Neural cell (in vitro differentiated cells): Measurements from ENCODE around the gene SLIT3. TPM values are rescaled to one million over a fixed set of nuclear protein-coding genes. Genes with fewer than 3 reads are reported as not detected.

Source experiments
- H2AFZ ChIP-seq: fragments of 200-600, 300-800 bp; sonication (generic), shearing (Covaris generic); 2 replicates; pipeline ENCODE4 v1.6.0; 2014; ENCODE audit warnings: low read depth, mild to moderate bottlenecking, antibody characterized with exemption, low read length, moderate library complexity
- H3F3A ChIP-seq: fragments of 200-600 bp; shearing (Covaris generic); 2 replicates; pipeline ENCODE4 v1.6.1; 2016; ENCODE audit warnings: mild to moderate bottlenecking, moderate library complexity, mixed read lengths, antibody characterized with exemption, low read length; ENCODE audit not compliant: insufficient read depth, poor library complexity, severe bottlenecking
- H3K27ac ChIP-seq: fragments of 200-600, 300-800 bp; sonication (generic), shearing (Covaris generic); 2 replicates; pipeline ENCODE4 v1.5.1; 2014; ENCODE audit warnings: mild to moderate bottlenecking, low read length, moderate library complexity
- H3K27me3 ChIP-seq: fragments of 300-800, 200-600 bp; sonication (generic), shearing (Covaris generic); 2 replicates; pipeline ENCODE4 v1.6.0; 2014; ENCODE audit warnings: mild to moderate bottlenecking, low read depth, low read length, moderate library complexity; ENCODE audit not compliant: insufficient read depth
- H3K36me3 ChIP-seq: fragments of 300-800, 200-600 bp; sonication (generic), shearing (Covaris generic); 2 replicates; pipeline ENCODE4 v1.5.1; 2014; ENCODE audit warnings: mild to moderate bottlenecking, antibody characterized with exemption, low read length, moderate library complexity; ENCODE audit not compliant: insufficient read depth
- H3K4me2 ChIP-seq: fragments of 300-800, 200-600 bp; sonication (generic), shearing (Covaris generic); 2 replicates; pipeline ENCODE4 v1.6.0; 2014; ENCODE audit warnings: mild to moderate bottlenecking, low read length
- H3K4me3 ChIP-seq: fragments of 300-800, 200-600 bp; sonication (generic), shearing (Covaris generic); 2 replicates; pipeline ENCODE4 v1.5.1; 2014; ENCODE audit warnings: mild to moderate bottlenecking, low read length, moderate library complexity
- H3K79me2 ChIP-seq: fragments of 200-600 bp; shearing (Covaris generic); replicated peaks from 2 replicates; pipeline ENCODE4 v1.6.0; 2014; ENCODE audit warnings: mild to moderate bottlenecking, low read length, moderate library complexity; ENCODE audit not compliant: insufficient read depth
- H3K9ac ChIP-seq: fragments of 300-800, 200-600 bp; sonication (generic), shearing (Covaris generic); 2 replicates; pipeline ENCODE4 v1.6.1; 2016; ENCODE audit warnings: mild to moderate bottlenecking, low read length, mixed read lengths
- H3K9me2 ChIP-seq: fragments of 200-600 bp; shearing (Covaris generic); 2 replicates; pipeline ENCODE4 v1.6.1; 2016; ENCODE audit warnings: mild to moderate bottlenecking, low read length, mixed read lengths; ENCODE audit not compliant: insufficient read depth
- H3K9me3 ChIP-seq: fragments of 200-600, 300-800 bp; sonication (generic), shearing (Covaris generic); 2 replicates; pipeline ENCODE4 v1.6.1; 2016; ENCODE audit warnings: mild to moderate bottlenecking, mixed run types, low read length, moderate library complexity, mixed read lengths
- H4K20me1 ChIP-seq: fragments of 200-600 bp; shearing (Covaris generic); 2 replicates; pipeline ENCODE4 v1.6.1; 2016; ENCODE audit warnings: mild to moderate bottlenecking, mixed run types; ENCODE audit not compliant: insufficient read depth
- EP300 ChIP-seq: fragments of 450-650 bp; conservative IDR thresholded peaks from 2 replicates; pipeline ENCODE4 v1.6.1; 2014; ENCODE audit warnings: antibody characterized with exemption, mild to moderate bottlenecking, moderate library complexity; ENCODE audit not compliant: poor library complexity, severe bottlenecking
- EZH2 ChIP-seq: fragments of 200-600, 300-800 bp; shearing (Covaris generic), sonication (generic); IDR thresholded peaks from 2 replicates; pipeline ENCODE4 v1.6.1; 2014; ENCODE audit warnings: antibody characterized with exemption, low read length, borderline replicate concordance, mild to moderate bottlenecking; ENCODE audit not compliant: insufficient read depth, poor library complexity, severe bottlenecking
- MXI1 ChIP-seq: fragments of 450-650 bp; conservative IDR thresholded peaks from 2 replicates; pipeline ENCODE4 v1.6.1; 2014; ENCODE audit warnings: antibody characterized with exemption, mild to moderate bottlenecking; ENCODE audit not compliant: poor library complexity, severe bottlenecking
- POLR2AphosphoS5 ChIP-seq: IDR thresholded peaks from 2 replicates; pipeline ENCODE4 v1.6.1; 2012
- RAD21 ChIP-seq: fragments of 450-650 bp; conservative IDR thresholded peaks from 2 replicates; pipeline ENCODE4 v1.6.1; 2014; ENCODE audit warnings: antibody characterized with exemption, mild to moderate bottlenecking, moderate library complexity
- REST ChIP-seq: IDR thresholded peaks from 2 replicates; pipeline ENCODE4 v1.6.1; 2012; ENCODE audit warnings: borderline replicate concordance
- SMC3 ChIP-seq: fragments of 450-650 bp; conservative IDR thresholded peaks from 2 replicates; pipeline ENCODE4 v1.6.1; 2014; ENCODE audit warnings: antibody characterized with exemption, mild to moderate bottlenecking, moderate library complexity; ENCODE audit not compliant: poor library complexity
- TAF1 ChIP-seq: IDR thresholded peaks from 2 replicates; pipeline ENCODE4 v1.6.1; 2012; ENCODE audit warnings: low read depth
- polyA plus RNA-seq: library from polyadenylated mRNA; depleted of rRNA; stranded (reverse); fragments of >200 nt; gene quantifications from 2 replicates; pipeline ENCODE4 v1.2.3, GENCODE V29; 2014
- TF ChIP-seq, protein P1 (sequence below): fragments of 450-650 bp; IDR thresholded peaks from 2 replicates; pipeline ENCODE4 v1.5.1; 2014; ENCODE audit warnings: antibody characterized with exemption, mild to moderate bottlenecking, moderate library complexity; ENCODE audit not compliant: poor library complexity, severe bottlenecking

SLIT3 gene
- polyA plus RNA-seq, 1 donor from 2014 or later, result 1.2 TPM

GRCh38 chr5:168858994-168859393 is 441.9 kb downstream of the SLIT3 start:
- Histone ChIP-seq H3K27ac (no peak overlapping the region), H3K4me2 (no peak overlapping the region), H4K20me1 (no peaks in the 10 kb centered on the region), H3K36me3 (no peaks in the 10 kb centered on the region), H3K4me3 (no peak overlapping the region), H2AFZ (no peak overlapping the region), H3K27me3 (no peaks in the 10 kb centered on the region), H3K79me2 (no peaks in the 10 kb centered on the region), H3K9ac (no peak overlapping the region), H3K9me2 (no peaks in the 10 kb centered on the region), H3K9me3 (no peaks in the 10 kb centered on the region), H3F3A (no peaks in the 10 kb centered on the region)
- no peak for TF ChIP-seq RAD21
- no peak for TF ChIP-seq SMC3
- TF ChIP-seq EP300, result no peak
- TF ChIP-seq TAF1, result no peak
- TF ChIP-seq, protein P1, sequence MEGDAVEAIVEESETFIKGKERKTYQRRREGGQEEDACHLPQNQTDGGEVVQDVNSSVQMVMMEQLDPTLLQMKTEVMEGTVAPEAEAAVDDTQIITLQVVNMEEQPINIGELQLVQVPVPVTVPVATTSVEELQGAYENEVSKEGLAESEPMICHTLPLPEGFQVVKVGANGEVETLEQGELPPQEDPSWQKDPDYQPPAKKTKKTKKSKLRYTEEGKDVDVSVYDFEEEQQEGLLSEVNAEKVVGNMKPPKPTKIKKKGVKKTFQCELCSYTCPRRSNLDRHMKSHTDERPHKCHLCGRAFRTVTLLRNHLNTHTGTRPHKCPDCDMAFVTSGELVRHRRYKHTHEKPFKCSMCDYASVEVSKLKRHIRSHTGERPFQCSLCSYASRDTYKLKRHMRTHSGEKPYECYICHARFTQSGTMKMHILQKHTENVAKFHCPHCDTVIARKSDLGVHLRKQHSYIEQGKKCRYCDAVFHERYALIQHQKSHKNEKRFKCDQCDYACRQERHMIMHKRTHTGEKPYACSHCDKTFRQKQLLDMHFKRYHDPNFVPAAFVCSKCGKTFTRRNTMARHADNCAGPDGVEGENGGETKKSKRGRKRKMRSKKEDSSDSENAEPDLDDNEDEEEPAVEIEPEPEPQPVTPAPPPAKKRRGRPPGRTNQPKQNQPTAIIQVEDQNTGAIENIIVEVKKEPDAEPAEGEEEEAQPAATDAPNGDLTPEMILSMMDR, result no peak
- TF ChIP-seq EZH2, result no peak
- TF ChIP-seq REST, result no peak
- no peak for TF ChIP-seq POLR2AphosphoS5
- no peak for TF ChIP-seq MXI1

- Histone ChIP-seq H3F3A (no peaks in the 10 kb centered on the region), H3K79me2 (no peaks in the 10 kb centered on the region), H3K4me2 (no peak overlapping the region), H3K9me2 (no peaks in the 10 kb centered on the region), H3K27me3 (no peaks in the 10 kb centered on the region), H4K20me1 (no peaks in the 10 kb centered on the region), H3K9me3 (no peaks in the 10 kb centered on the region), H3K36me3 (no peaks in the 10 kb centered on the region), H2AFZ (no peak overlapping the region), H3K9ac (no peak overlapping the region), H3K27ac (no peak overlapping the region), H3K4me3 (no peak overlapping the region)
- TF ChIP-seq POLR2AphosphoS5, result no peak
- TF ChIP-seq TAF1, result no peak
- no peak for TF ChIP-seq EZH2
- TF ChIP-seq EP300, result no peak
- no peak for TF ChIP-seq MXI1
- TF ChIP-seq RAD21, result no peak
- TF ChIP-seq, protein P1, result no peak
- TF ChIP-seq REST, result no peak
- TF ChIP-seq SMC3, result no peak
These were observed 442.6 kb downstream of the SLIT3 start for GRCh38 chr5:168858371-168858770.
